Skeletal muscle tissue (tissue), 4 donors: ENCODE measurements around the gene DHRS13. TPM values are rescaled to one million over a fixed set of nuclear protein-coding genes. Genes with fewer than 3 reads are reported as not detected.
"Not testable (repeated sequence)": the region's sequence is repeated elsewhere in the genome, so short reads cannot be mapped to it uniquely, and the experiment has no call there.

Source experiments
- H3K27ac ChIP-seq: one replicate; pipeline ENCODE4 v1.7.0; 2013; ENCODE audit warnings: mild to moderate bottlenecking, low read depth, low read length, inconsistent platforms
- H3K27me3 ChIP-seq, 3 donors: one replicate each; pipeline ENCODE4 v1.7.0; 2013; ENCODE audit warnings: low read length in 3 of 3; ENCODE audit not compliant: control insufficient read depth in 3 of 3, insufficient read depth in 3 of 3
- H3K36me3 ChIP-seq, 3 donors: one replicate each; pipeline ENCODE4 v1.7.0; 2013; ENCODE audit warnings: low read length in 3 of 3; ENCODE audit not compliant: control insufficient read depth in 3 of 3, insufficient read depth in 3 of 3
- H3K4me1 ChIP-seq, 3 donors: one replicate each; pipeline ENCODE4 v1.7.0; 2013; ENCODE audit warnings: low read length in 3 of 3, mild to moderate bottlenecking in 3 of 3; ENCODE audit not compliant: control insufficient read depth in 3 of 3, insufficient read depth in 3 of 3
- H3K4me3 ChIP-seq, 3 donors: one replicate each; pipeline ENCODE4 v1.7.0; 2013; ENCODE audit warnings: low read length in 3 of 3
- H3K9ac ChIP-seq, 3 donors: one replicate each; pipeline ENCODE4 v1.7.0; 2013; ENCODE audit warnings: low read length in 3 of 3, mild to moderate bottlenecking in 3 of 3, moderate library complexity in 2 of 3, low read depth in 1 of 3
- H3K9me3 ChIP-seq, 3 donors: one replicate each; pipeline ENCODE4 v1.7.0; 2013; ENCODE audit warnings: low read length in 3 of 3; ENCODE audit not compliant: control insufficient read depth in 3 of 3
- total RNA-seq: library from RNA; depleted of rRNA; stranded (reverse); fragments of >200 nt; gene quantifications from one replicate; pipeline ENCODE4 v1.2.3, GENCODE V29; 2014
- donor health status: Osteomylitis.

Gene DHRS13
- total RNA-seq, 1 donor from 2014 or later, result 5.7 TPM

- H3K4me3 ChIP-seq, H3K27ac ChIP-seq: not testable (repeated sequence)
Observed at GRCh38 chr17:28877150-28877711, 25.6 kb downstream of the DHRS13 start.

GRCh38 chr17:28875848-28876550, 26.9 kb downstream of the DHRS13 start:
- Histone ChIP-seq H3K27ac (no peak overlapping the region), H3K4me3 (no peak overlapping the region), H3K9ac (no peak overlapping the region), H3K9me3 (no peaks in the 10 kb centered on the region), H3K27me3 (no peaks in the 10 kb centered on the region), H3K4me1 (no peaks in the 10 kb centered on the region), H3K36me3 (peaks cover 21 to 25% (median 22%) of the 10 kb centered on the region in 3 donors)

More at GRCh38 chr17:28877150-28877711, 25.6 kb downstream of the DHRS13 start:
- H3K36me3 ChIP-seq, result peaks cover 33 to 37% (median 34%) of the 10 kb centered on the region in 3 donors
- not testable (repeated sequence) for H3K27me3 ChIP-seq, H3K4me1 ChIP-seq, H3K9me3 ChIP-seq, H3K9ac ChIP-seq

- Histone ChIP-seq H3K9ac (no peak overlapping the region), H3K4me1 (no peaks in the 10 kb centered on the region), H3K27me3 (no peaks in the 10 kb centered on the region), H3K4me3 (no peak overlapping the region), H3K9me3 (no peaks in the 10 kb centered on the region), H3K36me3 (peaks cover 8 to 12% (median 9%) of the 10 kb centered on the region in 3 donors), H3K27ac (no peak overlapping the region)
Observed at GRCh38 chr17:28874750-28875149, 28.1 kb downstream of the DHRS13 start.

GRCh38 chr17:28873839-28874238, 29.0 kb downstream of the DHRS13 start:
- peaks cover 0 to 3% (median 2%) of the 10 kb centered on the region in 3 donors for H3K36me3 ChIP-seq
- no peak overlapping the region for H3K4me3 ChIP-seq
- no peaks in the 10 kb centered on the region for H3K9me3 ChIP-seq
- H3K9ac ChIP-seq, result no peak overlapping the region
- H3K27me3 ChIP-seq, result no peaks in the 10 kb centered on the region
- H3K4me1 ChIP-seq, result no peaks in the 10 kb centered on the region
- H3K27ac ChIP-seq, result no peak overlapping the region

- no peaks in the 10 kb centered on the region for H3K4me1 ChIP-seq
- H3K27ac ChIP-seq, result no peak overlapping the region
- no peaks in the 10 kb centered on the region for H3K36me3 ChIP-seq
- H3K9ac ChIP-seq, result no peak overlapping the region
- H3K27me3 ChIP-seq, result no peaks in the 10 kb centered on the region
- H3K4me3 ChIP-seq, result no peak overlapping the region
- no peaks in the 10 kb centered on the region for H3K9me3 ChIP-seq
Observed at GRCh38 chr17:28871056-28871579, 31.8 kb downstream of the DHRS13 start.

GRCh38 chr17:28867276-28867675, 35.6 kb downstream of the DHRS13 start:
- H3K4me1 ChIP-seq, result no peaks in the 10 kb centered on the region

GRCh38 chr17:28865946-28866752, 36.7 kb downstream of the DHRS13 start:
- Histone ChIP-seq H3K9ac (no peak overlapping the region), H3K9me3 (no peaks in the 10 kb centered on the region), H3K4me3 (no peak overlapping the region), H3K36me3 (peaks cover 4 to 9% (median 4%) of the 10 kb centered on the region in 3 donors), H3K4me1 (no peaks in the 10 kb centered on the region), H3K27me3 (no peaks in the 10 kb centered on the region), H3K27ac (no peak overlapping the region)

More at GRCh38 chr17:28867276-28867675, 35.6 kb downstream of the DHRS13 start:
- Histone ChIP-seq H3K9ac (no peak overlapping the region), H3K9me3 (no peaks in the 10 kb centered on the region), H3K4me3 (no peak overlapping the region), H3K27ac (no peak overlapping the region), H3K36me3 (no peaks in the 10 kb centered on the region), H3K27me3 (no peaks in the 10 kb centered on the region)

GRCh38 chr17:28864991-28865849, 37.7 kb downstream of the DHRS13 start:
- H3K4me1 ChIP-seq, result no peaks in the 10 kb centered on the region
- no peak overlapping the region for H3K9ac ChIP-seq
- H3K4me3 ChIP-seq, result no peak overlapping the region
- no peaks in the 10 kb centered on the region for H3K9me3 ChIP-seq
- H3K27me3 ChIP-seq, result no peaks in the 10 kb centered on the region
- peaks cover 9 to 15% (median 10%) of the 10 kb centered on the region in 3 donors for H3K36me3 ChIP-seq
- H3K27ac ChIP-seq, result no peak overlapping the region

GRCh38 chr17:28863953-28864352, 38.9 kb downstream of the DHRS13 start:
- Histone ChIP-seq H3K27me3 (no peaks in the 10 kb centered on the region), H3K36me3 (peaks cover 13 to 18% (median 14%) of the 10 kb centered on the region in 3 donors), H3K27ac (no peak overlapping the region), H3K4me3 (no peak overlapping the region), H3K9me3 (no peaks in the 10 kb centered on the region), H3K4me1 (no peaks in the 10 kb centered on the region), H3K9ac (no peak overlapping the region)
